ENCODE results near the gene PTAR1.
A peak's percentile ranks its signal among the peaks of the same experiment; 100 is the strongest.

Gene PTAR1

GRCh38 chr9:69757996-69758675, 1.7 kb downstream of the PTAR1 start:
- intact Hi-C loops (cut with DNase I), result loop anchor here (2.0 kb wide), 1 partner anchor 85 kb away; the partner anchor contains the start of gene APBA1
- no peak for DNase-seq

GRCh38 chr9:69755205-69755604, 4.6 kb downstream of the PTAR1 start:
- intact Hi-C loops (cut with DNase I), result no loop called here
- DNase-seq, result no peak

- no peak for DNase-seq
- intact Hi-C loops (cut with DNase I), result no loop called here
Observed at GRCh38 chr9:69753830-69754229, 6.0 kb downstream of the PTAR1 start.

GRCh38 chr9:69750085-69750484, 9.7 kb downstream of the PTAR1 start:
- intact Hi-C loops (cut with DNase I), result no loop called here
- no peak for DNase-seq

- intact Hi-C loops (cut with DNase I), result no loop called here
- DNase-seq, result no peak
Observed at GRCh38 chr9:69748304-69748703, 11.5 kb downstream of the PTAR1 start.

GRCh38 chr9:69746859-69747560, 12.8 kb downstream of the PTAR1 start:
- no peak for DNase-seq

GRCh38 chr9:69745716-69746437, 13.9 kb downstream of the PTAR1 start:
- intact Hi-C loops (cut with DNase I), result no loop called here
- DNase-seq, result peak in 2 of 42 donors; percentile 4 to 5

More at GRCh38 chr9:69746859-69747560, 12.8 kb downstream of the PTAR1 start:
- intact Hi-C loops (cut with DNase I), result no loop called here

GRCh38 chr9:69744688-69745380, 15.0 kb downstream of the PTAR1 start:
- DNase-seq, result no peak
- intact Hi-C loops (cut with DNase I), result no loop called here

GRCh38 chr9:69743930-69744329, 15.9 kb downstream of the PTAR1 start:
- intact Hi-C loops (cut with DNase I), result no loop called here
- DNase-seq, result no peak

GRCh38 chr9:69740872-69741505, 18.8 kb downstream of the PTAR1 start:
- intact Hi-C loops (cut with DNase I), result no loop called here
- DNase-seq, result no peak

GRCh38 chr9:69731348-69731747, 28.5 kb downstream of the PTAR1 start:
- intact Hi-C loops (cut with DNase I), result no loop called here

GRCh38 chr9:69719983-69720382, 39.8 kb downstream of the PTAR1 start:
- no peak for DNase-seq
- intact Hi-C loops (cut with DNase I), result no loop called here

More at GRCh38 chr9:69731348-69731747, 28.5 kb downstream of the PTAR1 start:
- no peak for DNase-seq

GRCh38 chr9:69719367-69719766, 40.4 kb downstream of the PTAR1 start:
- intact Hi-C loops (cut with DNase I), result no loop called here
- no peak for DNase-seq

GRCh38 chr9:69718218-69718617, 41.6 kb downstream of the PTAR1 start:
- DNase-seq, result no peak
- intact Hi-C loops (cut with DNase I), result no loop called here

GRCh38 chr9:69715825-69716224, 44.0 kb downstream of the PTAR1 start:
- intact Hi-C loops (cut with DNase I), result no loop called here
- no peak for DNase-seq

- intact Hi-C loops (cut with DNase I), result no loop called here
- no peak for DNase-seq
Observed at GRCh38 chr9:69715096-69715495, 44.7 kb downstream of the PTAR1 start.

GRCh38 chr9:69697475-69697874, 62.3 kb downstream of the PTAR1 start:
- intact Hi-C loops (cut with DNase I), result no loop called here
- no peak for DNase-seq

GRCh38 chr9:69696802-69697201, 63.0 kb downstream of the PTAR1 start:
- intact Hi-C loops (cut with DNase I), result no loop called here
- DNase-seq, result no peak

GRCh38 chr9:69689991-69690538, 69.7 kb downstream of the PTAR1 start:
- intact Hi-C loops (cut with DNase I), result no loop called here
- DNase-seq, result no peak

All from head of caudate nucleus (tissue), 42 donors.